ENCODE data around the gene CERT1. TPM values are rescaled to one million over a fixed set of nuclear protein-coding genes. Genes with fewer than 3 reads are reported as not detected.

CERT1 gene
- total and polyA plus RNA-seq, 2 donors (not counting 3 experiments of a cell fraction or from before 2014, with no cell fraction given): 8.0 to 21.3 TPM

DNA sequence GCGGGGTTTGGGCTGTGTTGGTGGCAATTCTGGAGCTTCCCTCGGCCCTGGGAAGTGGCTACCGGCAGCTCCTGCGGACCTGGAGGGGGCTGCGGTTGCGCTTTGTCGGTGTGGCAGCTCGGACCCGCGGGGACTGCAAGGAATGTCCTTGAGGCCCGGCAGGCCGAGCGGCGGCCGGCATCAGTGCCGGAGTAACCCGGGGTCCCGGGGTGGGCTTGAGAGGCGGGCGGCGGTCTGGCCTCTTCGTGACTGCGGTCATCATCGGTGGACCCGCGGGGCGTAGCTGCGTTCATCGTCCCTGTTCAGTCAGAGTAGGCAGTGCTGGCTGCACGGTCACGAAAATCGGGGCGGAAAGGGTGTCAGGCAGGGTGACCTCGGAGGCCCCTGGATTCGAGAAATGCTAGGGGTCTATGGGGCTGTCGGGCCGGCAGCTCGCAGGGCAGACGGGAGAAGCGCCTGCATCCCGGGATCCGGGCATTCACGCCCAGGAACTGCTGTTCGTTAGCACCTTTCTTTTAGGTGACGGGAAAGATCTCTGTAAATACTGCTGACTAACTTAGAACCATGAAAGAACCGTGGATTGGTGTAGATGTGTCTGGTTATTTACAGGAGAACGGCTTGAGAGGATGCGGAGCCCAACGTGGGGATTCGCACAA is 173.9 kb downstream of the CERT1 start:
- TF ChIP-seq JUN (IDR thresholded peaks at IDR 0.05; ENCODE audit: borderline replicate concordance, insufficient read depth, insufficient read length, low read depth): no peak
- no peak for TF ChIP-seq FOS (IDR thresholded peaks at IDR 0.05; ENCODE audit: borderline replicate concordance, insufficient read depth, low read length)
- no peak for TF ChIP-seq MAX (IDR thresholded peaks at IDR 0.05; ENCODE audit: insufficient read depth, insufficient read length)
- no peak for TF ChIP-seq POLR2A (IDR thresholded peaks at IDR 0.05; ENCODE audit: low read depth, low read length)
- TF ChIP-seq MYC (IDR thresholded peaks at IDR 0.05; ENCODE audit: low read depth, low read length): no peak
- TF ChIP-seq, protein P1, sequence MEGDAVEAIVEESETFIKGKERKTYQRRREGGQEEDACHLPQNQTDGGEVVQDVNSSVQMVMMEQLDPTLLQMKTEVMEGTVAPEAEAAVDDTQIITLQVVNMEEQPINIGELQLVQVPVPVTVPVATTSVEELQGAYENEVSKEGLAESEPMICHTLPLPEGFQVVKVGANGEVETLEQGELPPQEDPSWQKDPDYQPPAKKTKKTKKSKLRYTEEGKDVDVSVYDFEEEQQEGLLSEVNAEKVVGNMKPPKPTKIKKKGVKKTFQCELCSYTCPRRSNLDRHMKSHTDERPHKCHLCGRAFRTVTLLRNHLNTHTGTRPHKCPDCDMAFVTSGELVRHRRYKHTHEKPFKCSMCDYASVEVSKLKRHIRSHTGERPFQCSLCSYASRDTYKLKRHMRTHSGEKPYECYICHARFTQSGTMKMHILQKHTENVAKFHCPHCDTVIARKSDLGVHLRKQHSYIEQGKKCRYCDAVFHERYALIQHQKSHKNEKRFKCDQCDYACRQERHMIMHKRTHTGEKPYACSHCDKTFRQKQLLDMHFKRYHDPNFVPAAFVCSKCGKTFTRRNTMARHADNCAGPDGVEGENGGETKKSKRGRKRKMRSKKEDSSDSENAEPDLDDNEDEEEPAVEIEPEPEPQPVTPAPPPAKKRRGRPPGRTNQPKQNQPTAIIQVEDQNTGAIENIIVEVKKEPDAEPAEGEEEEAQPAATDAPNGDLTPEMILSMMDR (IDR thresholded peaks at IDR 0.05; ENCODE audit: extremely low read depth in 1 of 2, insufficient read depth in 1 of 2, low read depth in 1 of 2, low read length in 2 of 2): no peak
- no peak for TF ChIP-seq EZH2 (IDR thresholded peaks at IDR 0.05; ENCODE audit: borderline replicate concordance, low read depth, low read length, severe bottlenecking)
- no peak for TF ChIP-seq POLR2AphosphoS5 (IDR thresholded peaks at IDR 0.05; ENCODE audit: insufficient read depth, low read depth, low read length)
- TF ChIP-seq GATA2 (IDR thresholded peaks at IDR 0.05; ENCODE audit: insufficient read depth, insufficient read length, low read depth, low read length): no peak
- Histone ChIP-seq H3K79me2 (ENCODE audit: control insufficient read depth, insufficient read depth, low read length) (peaks cover 51% of the 10 kb centered on the region), H3K36me3 (ENCODE audit: control insufficient read depth in 2 of 2, extremely low read depth in 1 of 2, insufficient read depth in 2 of 2, low read length in 2 of 2) (peaks cover 0 to 2% of the 10 kb centered on the region in 2 experiments), H4K20me1 (replicated peaks; ENCODE audit: control insufficient read depth, extremely low read depth, insufficient read depth, low read length) (peaks cover 2% of the 10 kb centered on the region), H3K9me1 (replicated peaks; ENCODE audit: control insufficient read depth, extremely low read depth, insufficient read depth, low read length) (no peaks in the 10 kb centered on the region), H3K27me3 (ENCODE audit: control insufficient read depth in 2 of 2, insufficient read depth in 2 of 2, low read length in 2 of 2) (no peaks in the 10 kb centered on the region), H3K9ac (replicated peaks; ENCODE audit: extremely low read depth, insufficient read depth, low read length) (peak overlapping the region; percentile 60), H2AFZ (ENCODE audit: low read depth, low read length) (peak overlapping the region; percentile 16), H3K4me3 (replicated peaks in 1 of 3; ENCODE audit: insufficient read depth in 1 of 3, low read depth in 1 of 3, low read length in 3 of 3) (peak overlapping the region; percentile 69 to 97 (median 82)), H3K9me3 (replicated peaks; ENCODE audit: control insufficient read depth, insufficient read depth, low read length) (no peaks in the 10 kb centered on the region), H3K4me1 (ENCODE audit: control insufficient read depth, extremely low read depth, insufficient read depth, low read length) (peaks cover 26% of the 10 kb centered on the region), H3K27ac (ENCODE audit: insufficient read depth, low read depth, low read length) (peak overlapping the region; percentile 60), H3K4me2 (ENCODE audit: insufficient read depth, low read length) (peak overlapping the region; percentile 95)
- intact Hi-C loops (cut with micrococcal nuclease) (loop anchor here (1.0 to 5.0 kb wide), 7 partner anchors 101 to 1365 kb away; partner anchors contain the start of genes ANKRD31, CERT1, GFM2 and NSA2), dilution Hi-C loops (cut with MboI; ENCODE audit: extremely low pct_ligation_motif_present, low sequenced_read_pairs) (no loop called here)
- ChIA-PET POLR2A (interaction anchor here (0.6 to 1.1 kb wide), 7 partner anchors 8 to 380 kb away, joined by 3 to 5 read pairs (median 3); partner anchors contain the start of genes ANKRD31, CERT1, POC5 and POLK), CTCF (interaction anchor here (0.8 to 2.0 kb wide), 12 partner anchors 14 to 412 kb away, joined by 3 to 15 read pairs (median 4); partner anchors contain the start of genes ANKRD31, POC5 and POLK)
- FAIRE-seq: no peak
- DNase-seq (ENCODE audit: low read depth, low spot score): peak; percentile 35
- BruUV-seq (replicated peaks): no TSS peak

All from endothelial cell of umbilical vein (primary cell).